ENCODE data around the gene CTNNA3.

The CTNNA3 gene

DNA sequence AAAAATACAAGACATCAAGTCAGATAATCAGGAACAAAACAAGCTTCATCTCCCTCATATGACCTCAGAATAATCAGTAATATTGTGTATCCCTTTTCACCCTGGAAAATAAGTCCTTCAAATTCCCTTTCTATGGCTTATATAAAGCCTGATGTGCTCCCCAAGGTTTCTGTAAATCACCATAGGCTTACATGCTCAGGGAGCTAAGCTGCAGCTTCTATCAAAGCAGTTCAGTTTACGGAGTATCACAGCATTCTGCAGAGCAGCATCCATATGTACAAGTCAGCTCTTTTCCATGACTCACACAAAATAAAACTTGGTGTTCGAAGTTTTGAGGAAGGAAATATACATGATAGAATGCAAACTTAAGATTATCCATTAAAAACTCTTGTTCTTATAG, 544.5 kb downstream of the CTNNA3 start:
- in situ Hi-C loops (cut with MboI; ENCODE audit: low sequenced_read_pairs), result no loop called here

DNA sequence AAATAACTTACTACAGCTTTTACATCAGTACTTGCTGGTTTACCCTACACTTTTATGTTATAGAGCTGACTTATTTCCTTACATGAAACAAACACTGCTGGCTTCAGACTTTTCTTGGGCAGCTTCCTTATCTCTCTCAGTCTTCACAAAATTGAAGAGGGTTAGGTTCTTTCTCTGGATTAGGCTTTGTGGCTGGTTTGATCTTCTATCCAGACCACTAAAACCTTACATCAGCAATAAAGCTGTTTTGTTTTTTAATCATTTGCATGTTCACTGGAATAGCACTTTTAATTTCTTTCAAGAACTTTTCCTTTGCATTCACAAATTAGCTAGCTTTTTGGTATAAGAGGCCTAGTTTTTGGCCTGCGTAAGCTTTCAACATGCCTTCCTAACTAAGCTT, 551.5 kb downstream of the CTNNA3 start:
- in situ Hi-C loops (cut with MboI; ENCODE audit: low sequenced_read_pairs), result no loop called here

DNA sequence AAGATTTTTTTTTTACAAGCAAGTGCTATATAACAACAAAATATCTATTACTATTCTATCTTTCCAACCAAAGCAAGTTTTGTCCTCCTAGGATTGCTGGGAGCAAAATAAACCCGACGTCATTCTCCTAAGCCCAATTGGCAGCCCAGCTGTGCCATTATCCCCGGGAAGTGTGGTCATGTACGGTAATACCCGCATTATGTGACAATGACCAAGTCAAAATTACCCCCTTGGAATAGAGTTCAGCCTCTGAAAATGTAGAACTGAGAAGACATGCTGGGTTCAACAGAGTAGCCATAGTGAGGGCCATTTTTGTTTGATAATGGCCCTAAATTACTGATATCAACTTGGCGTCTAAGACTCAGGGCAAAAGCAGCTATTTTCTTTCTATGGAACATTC, 554.7 kb downstream of the CTNNA3 start:
- in situ Hi-C loops (cut with MboI; ENCODE audit: low sequenced_read_pairs), result no loop called here

DNA sequence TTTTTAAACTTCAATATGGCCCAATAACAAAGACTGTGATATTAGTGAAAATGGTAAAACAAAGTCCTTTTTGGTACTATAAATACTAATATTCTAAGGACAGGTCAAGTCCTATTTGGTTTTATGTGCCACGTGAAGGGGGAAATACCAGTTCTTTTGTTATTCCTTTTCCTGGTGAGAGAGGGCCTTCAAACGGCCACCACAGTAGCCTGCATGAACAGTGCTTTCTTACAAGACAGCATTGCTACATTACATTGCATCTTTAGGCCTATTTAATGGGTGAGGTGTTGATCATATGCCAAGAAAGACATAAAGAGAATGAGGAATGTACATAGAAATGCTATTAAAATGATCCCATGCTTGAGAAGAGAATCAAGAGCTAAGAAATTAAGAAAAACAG, 555.4 kb downstream of the CTNNA3 start:
- in situ Hi-C loops (cut with MboI; ENCODE audit: low sequenced_read_pairs), result no loop called here

DNA sequence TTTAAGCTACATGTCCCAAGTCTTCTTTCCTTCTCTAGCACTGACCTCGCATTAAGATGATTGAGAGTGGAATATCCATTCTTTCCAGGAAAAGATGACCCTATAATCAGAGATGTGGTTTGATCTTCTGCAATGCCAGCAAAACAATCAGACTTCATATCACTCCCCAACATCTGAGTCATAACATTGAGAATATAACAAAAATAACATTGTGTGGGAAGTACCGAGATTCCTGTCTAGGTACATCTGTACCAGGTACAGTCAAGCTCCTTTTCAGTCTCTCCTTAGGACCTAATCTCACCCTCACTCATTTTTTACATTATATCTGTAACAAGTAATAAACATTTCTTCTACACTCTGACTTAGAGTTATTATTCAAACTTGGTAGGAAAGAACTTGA, 568.6 kb downstream of the CTNNA3 start:
- in situ Hi-C loops (cut with MboI; ENCODE audit: low sequenced_read_pairs), result no loop called here

- in situ Hi-C loops (cut with MboI; ENCODE audit: low sequenced_read_pairs), result no loop called here
Observed at GRCh38 chr10:67119651-67120050, 576.3 kb downstream of the CTNNA3 start.

- in situ Hi-C loops (cut with MboI; ENCODE audit: low sequenced_read_pairs), result no loop called here
Observed at GRCh38 chr10:67115972-67116371, 580.0 kb downstream of the CTNNA3 start.

GRCh38 chr10:67114945-67115344, 581.0 kb downstream of the CTNNA3 start:
- in situ Hi-C loops (cut with MboI; ENCODE audit: low sequenced_read_pairs), result no loop called here

DNA sequence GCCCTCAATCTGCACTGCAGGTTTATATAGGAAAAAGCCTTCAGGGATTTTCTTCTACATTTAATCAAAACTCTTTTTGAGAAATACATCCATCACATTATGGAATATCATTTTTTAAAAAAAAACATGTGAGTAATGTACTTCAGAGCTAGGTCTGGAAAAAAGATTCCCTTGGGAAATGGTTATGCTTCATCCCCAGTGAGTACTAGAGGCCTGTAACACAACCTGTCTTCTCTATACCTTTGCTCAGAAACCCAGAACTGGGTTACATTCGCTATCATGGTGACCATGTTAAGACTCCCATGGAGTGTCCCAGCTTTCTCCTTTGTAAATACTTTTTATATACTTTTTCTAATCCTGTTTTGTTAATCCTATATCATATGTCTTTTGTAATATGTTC, 583.2 kb downstream of the CTNNA3 start:
- in situ Hi-C loops (cut with MboI; ENCODE audit: low sequenced_read_pairs), result no loop called here

GRCh38 chr10:67110286-67110685, 585.7 kb downstream of the CTNNA3 start:
- in situ Hi-C loops (cut with MboI; ENCODE audit: low sequenced_read_pairs), result no loop called here

DNA sequence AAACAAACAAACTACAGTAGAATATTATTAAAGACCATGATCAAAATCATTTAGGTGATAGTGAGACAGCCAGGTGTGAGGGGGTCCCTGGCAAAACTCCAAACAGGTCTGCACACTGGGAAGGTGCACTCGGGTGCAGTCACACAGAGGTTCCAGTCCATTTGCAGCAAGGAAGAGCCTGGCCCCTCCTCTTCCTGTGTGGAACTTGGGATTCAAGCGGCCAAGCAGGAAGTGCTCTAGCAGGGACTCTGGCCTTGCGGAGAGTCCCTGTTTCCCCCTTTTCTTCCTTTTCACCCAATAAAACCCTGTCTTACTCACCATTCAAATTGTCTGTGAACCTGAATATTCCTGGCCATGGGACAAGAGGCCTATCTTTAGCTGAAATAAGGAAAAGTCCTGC, 588.3 kb downstream of the CTNNA3 start:
- in situ Hi-C loops (cut with MboI; ENCODE audit: low sequenced_read_pairs), result no loop called here

DNA sequence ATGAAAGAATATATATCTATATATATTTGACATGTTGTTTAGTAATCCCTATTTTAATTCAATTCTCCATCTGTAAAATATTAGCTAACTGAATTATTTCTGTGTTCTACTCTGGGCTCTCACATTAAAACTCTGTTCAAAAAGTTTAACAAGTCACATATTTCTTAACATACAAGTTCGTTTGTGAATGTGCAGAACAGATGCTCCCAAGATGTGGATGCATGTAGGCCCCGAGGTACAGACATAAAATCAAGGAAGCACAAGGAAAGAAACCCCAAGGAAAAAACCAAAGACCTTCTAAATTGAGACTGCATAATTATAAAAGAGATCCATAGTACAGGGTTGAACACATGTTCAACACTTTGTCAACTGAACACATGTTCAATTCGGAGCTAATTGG, 595.0 kb downstream of the CTNNA3 start:
- in situ Hi-C loops (cut with MboI; ENCODE audit: low sequenced_read_pairs), result no loop called here

DNA sequence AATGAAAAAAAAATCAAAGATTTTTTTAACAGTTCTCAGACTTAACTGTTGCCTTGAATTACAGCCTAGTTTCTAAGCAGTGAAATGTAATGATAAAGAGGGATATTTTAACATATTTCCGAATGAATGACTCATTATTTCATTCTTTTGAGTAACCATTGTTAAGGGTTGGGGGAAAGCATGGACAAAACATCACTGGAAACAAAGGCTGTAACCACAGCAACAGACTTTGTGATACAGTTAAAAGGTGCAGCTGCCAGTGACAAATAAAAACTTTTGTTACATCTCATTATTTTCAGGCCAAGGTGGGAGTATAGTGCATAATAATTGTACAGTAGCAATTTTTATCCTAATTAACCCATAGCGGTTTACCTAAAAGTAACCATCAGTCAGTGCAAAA, 597.5 kb downstream of the CTNNA3 start:
- in situ Hi-C loops (cut with MboI; ENCODE audit: low sequenced_read_pairs), result no loop called here

- in situ Hi-C loops (cut with MboI; ENCODE audit: low sequenced_read_pairs), result no loop called here
Observed at GRCh38 chr10:67095531-67095930, 600.5 kb downstream of the CTNNA3 start.

DNA sequence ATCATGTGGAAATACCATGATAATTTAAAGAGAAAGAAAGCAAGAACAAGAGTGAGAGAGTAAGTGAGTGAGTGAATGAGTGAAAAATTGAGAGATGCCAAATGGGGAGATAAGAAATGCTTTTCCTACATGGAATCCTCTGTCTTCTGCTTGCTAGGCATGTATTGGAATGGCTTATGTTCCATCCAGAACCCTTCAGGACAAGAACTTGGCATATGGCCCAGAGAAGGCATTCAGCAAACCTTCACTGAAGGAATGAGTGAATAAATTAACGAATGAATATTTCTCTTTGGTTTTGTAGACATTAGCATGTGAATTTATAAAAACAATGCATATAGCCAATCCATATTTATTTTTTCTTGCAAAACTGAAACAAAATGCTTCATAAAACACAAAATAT, 608.0 kb downstream of the CTNNA3 start:
- in situ Hi-C loops (cut with MboI; ENCODE audit: low sequenced_read_pairs), result no loop called here

DNA sequence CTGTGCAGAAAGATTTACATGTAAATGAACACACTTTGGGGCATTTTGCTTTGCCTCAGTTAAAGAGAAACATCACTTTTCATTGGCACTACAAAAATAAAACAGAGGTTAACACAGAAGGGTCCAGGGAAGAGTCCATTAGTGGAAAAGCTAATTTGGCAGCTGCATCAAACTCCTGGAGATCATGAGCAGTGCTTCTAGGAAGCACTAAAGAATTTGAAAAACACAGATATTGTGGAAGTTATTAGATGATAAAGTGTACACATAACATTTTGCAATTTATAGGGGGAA, 608.9 kb downstream of the CTNNA3 start:
- in situ Hi-C loops (cut with MboI; ENCODE audit: low sequenced_read_pairs), result no loop called here

- in situ Hi-C loops (cut with MboI; ENCODE audit: low sequenced_read_pairs), result no loop called here
Observed at GRCh38 chr10:67086327-67087134, 609.5 kb downstream of the CTNNA3 start.

GRCh38 chr10:67079126-67079525, 616.9 kb downstream of the CTNNA3 start:
- in situ Hi-C loops (cut with MboI; ENCODE audit: low sequenced_read_pairs), result no loop called here

DNA sequence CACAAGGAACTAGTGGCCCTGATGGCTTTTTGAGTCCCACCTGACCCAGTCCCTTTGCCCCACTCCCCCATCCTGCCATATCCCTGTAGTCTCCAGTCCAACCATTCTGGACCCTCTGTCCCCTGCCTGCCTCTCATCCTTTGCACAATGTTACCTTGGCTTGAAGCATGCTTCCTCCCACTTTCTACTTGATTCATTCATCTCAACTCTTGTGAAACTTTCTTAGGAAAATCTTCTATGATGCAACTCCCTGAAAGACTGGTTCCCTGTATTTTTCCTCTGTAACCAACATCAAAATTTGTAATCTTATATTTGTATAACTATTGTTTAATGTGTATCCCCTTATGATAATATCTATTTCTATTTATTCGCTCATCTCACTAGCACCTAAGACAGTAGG, 618.6 kb downstream of the CTNNA3 start:
- in situ Hi-C loops (cut with MboI; ENCODE audit: low sequenced_read_pairs), result no loop called here

GRCh38 chr10:67076144-67076543, 619.9 kb downstream of the CTNNA3 start:
- in situ Hi-C loops (cut with MboI; ENCODE audit: low sequenced_read_pairs), result no loop called here

DNA sequence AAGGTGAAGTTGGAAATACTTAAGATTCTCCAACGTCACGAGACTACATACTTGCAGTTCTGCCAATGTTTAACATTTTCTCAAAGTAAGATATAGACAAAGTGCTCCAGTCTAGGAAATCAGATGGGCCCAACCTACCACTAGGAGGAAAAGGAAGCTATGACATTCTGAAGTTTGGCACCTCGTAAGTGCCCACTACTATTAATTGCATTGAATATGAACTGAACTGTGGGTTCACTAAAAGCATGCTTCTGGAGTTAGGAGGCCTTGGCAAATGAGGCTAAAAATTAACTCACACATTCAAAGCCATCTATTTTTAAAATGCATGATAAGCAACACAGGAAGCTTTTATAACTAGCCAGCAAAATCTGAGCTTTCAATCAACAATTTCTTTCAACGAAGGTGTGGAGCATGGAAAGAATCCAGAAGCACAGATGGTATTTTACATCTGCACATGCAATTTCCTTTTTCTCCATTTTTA, 620.5 kb downstream of the CTNNA3 start:
- in situ Hi-C loops (cut with MboI; ENCODE audit: low sequenced_read_pairs), result no loop called here

- in situ Hi-C loops (cut with MboI; ENCODE audit: low sequenced_read_pairs), result no loop called here
Observed at GRCh38 chr10:67072654-67073053, 623.3 kb downstream of the CTNNA3 start.

DNA sequence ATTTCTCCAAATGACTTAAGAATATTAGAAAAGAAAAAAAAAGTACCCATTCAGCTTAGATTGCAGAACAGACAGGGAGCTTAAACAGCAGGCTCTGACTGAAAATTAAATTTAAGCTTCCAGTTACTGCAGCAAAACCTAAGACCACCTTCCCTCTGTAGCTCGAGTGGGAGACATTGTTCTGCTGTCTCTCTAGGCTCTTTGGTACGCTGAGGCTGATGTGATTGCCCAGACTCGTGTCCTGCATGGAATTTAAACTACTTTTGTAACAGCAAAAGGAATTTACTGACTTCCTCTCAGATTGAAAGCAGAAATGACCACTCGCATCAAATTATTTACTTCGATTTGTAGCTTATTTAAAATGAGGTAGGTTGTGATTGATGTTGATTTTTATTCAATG, 645.6 kb downstream of the CTNNA3 start:
- in situ Hi-C loops (cut with MboI; ENCODE audit: low sequenced_read_pairs), result no loop called here

Data from hTERT RPE-1 (cell line).